Measurements from ENCODE around the gene MOB3B.

Gene MOB3B

GRCh38 chr9:27291292-27291691 lies 238.3 kb downstream of the MOB3B start:
- no peak for DNase-seq (ENCODE audit: low read depth, low spot score)

- no peak for DNase-seq (ENCODE audit: low read depth, low spot score)
Measured at GRCh38 chr9:27282269-27282668, 247.3 kb downstream of the MOB3B start.

DNA sequence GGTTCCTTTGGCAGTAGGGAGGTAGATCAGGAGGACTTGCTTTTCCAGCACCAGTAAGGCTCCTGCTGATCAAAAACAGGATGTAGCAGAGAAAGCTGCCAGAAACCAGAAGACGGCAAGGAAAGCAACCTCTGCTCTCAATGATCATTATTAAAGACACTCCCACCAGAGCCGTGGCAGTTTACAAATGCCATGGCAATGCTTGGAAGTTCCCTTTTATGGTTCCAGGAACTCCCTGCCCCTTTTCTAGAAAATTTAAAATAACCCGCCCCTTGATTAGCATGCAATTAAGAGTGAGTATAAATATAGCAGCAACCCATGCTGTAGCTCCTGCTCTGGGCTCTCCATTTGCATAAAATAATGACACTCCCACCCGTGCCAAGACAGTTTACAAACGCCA lies 248.8 kb downstream of the MOB3B start:
- no peak for DNase-seq (ENCODE audit: low read depth, low spot score)

- DNase-seq (ENCODE audit: low read depth, low spot score), result no peak
Measured at GRCh38 chr9:27280249-27280648, 249.4 kb downstream of the MOB3B start.

DNA sequence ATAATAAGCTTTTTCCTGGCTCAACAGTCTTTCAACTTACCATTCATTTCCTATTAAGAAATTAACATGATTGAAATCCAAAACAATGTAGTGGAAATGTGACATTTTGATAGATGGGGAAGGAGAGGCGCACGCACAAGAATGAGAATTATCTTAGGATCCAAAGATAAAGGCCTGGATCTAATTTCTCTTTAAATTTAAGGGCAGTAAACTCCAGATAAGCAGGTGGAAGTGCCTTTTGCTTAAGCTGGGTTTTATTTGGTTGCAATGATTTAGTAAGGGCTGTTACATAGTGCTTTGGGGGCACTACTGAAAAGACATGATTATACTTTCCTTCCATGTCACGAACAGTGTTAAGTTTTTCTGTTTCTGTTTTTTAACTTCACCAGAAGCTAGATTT lies 250.0 kb downstream of the MOB3B start:
- DNase-seq (ENCODE audit: low read depth, low spot score), result no peak

DNA sequence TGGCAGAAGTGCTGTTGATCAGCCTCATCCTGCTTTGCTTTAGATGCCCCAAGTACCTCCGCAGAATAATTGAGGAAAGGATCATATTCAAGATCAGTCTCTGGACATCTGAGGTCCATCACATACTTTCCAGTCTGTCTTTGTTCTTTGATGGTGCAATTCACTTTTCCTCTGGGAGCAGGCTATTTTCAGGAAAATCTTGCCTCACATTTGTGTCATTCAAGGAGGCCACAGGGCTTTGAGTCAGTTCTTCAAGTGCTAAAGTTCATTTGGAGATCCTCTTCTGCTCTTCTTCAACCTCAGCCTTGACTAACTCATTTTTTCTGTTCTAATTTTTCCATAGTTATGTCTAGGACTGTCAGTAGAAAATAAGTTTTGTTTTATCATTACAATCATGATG lies 251.2 kb downstream of the MOB3B start:
- no peak for DNase-seq (ENCODE audit: low read depth, low spot score)

- DNase-seq (ENCODE audit: low read depth, low spot score), result no peak
Measured at GRCh38 chr9:27276193-27277030, 253.2 kb downstream of the MOB3B start.

Measured in iPS DF 19.7 (cell line).